DND-41 (cell line): ENCODE measurements around the gene SNCG.
"Not testable (repeated sequence)": the region's sequence is repeated elsewhere in the genome, so short reads cannot be mapped to it uniquely, and the experiment has no call there.

Experiments used
- EZH2 ChIP-seq: IDR thresholded peaks from 3 replicates; pipeline ENCODE4 v1.6.1; 2012; ENCODE audit warnings: borderline replicate concordance, low read depth, mild to moderate bottlenecking, moderate library complexity, low read length, inconsistent platforms; ENCODE audit not compliant: severe bottlenecking
- TF ChIP-seq, protein P1 (sequence below): IDR thresholded peaks from 2 replicates; pipeline ENCODE4 v1.5.1; 2012; ENCODE audit warnings: borderline replicate concordance, low read length, moderate library complexity, mild to moderate bottlenecking; ENCODE audit not compliant: poor library complexity, severe bottlenecking; ENCODE audit errors: extremely low read depth

DNA sequence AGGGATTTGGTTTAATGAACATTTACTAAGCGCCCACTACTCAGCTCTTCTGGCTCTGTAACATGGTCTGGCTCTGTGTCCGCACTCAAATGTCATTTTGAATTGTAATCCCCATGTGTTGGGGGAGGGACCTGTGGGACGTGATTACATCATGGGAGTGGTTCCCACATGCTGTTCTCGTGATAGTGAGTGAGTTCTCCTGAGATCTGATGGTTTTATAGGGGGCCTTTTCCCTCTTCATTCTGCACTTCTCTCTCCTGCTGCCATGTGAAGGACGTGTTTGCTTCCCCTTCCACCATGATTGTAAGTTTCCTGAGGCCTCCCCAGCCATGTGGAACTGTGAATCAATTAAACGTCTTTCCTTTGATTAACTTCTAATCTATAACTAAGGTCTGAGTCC, 22.6 kb downstream of the SNCG start:
- TF ChIP-seq, protein P1, sequence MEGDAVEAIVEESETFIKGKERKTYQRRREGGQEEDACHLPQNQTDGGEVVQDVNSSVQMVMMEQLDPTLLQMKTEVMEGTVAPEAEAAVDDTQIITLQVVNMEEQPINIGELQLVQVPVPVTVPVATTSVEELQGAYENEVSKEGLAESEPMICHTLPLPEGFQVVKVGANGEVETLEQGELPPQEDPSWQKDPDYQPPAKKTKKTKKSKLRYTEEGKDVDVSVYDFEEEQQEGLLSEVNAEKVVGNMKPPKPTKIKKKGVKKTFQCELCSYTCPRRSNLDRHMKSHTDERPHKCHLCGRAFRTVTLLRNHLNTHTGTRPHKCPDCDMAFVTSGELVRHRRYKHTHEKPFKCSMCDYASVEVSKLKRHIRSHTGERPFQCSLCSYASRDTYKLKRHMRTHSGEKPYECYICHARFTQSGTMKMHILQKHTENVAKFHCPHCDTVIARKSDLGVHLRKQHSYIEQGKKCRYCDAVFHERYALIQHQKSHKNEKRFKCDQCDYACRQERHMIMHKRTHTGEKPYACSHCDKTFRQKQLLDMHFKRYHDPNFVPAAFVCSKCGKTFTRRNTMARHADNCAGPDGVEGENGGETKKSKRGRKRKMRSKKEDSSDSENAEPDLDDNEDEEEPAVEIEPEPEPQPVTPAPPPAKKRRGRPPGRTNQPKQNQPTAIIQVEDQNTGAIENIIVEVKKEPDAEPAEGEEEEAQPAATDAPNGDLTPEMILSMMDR, result not testable (repeated sequence)
- not testable (repeated sequence) for TF ChIP-seq EZH2
